Activated CD4-positive, alpha-beta memory T cell treated with anti-CD3 and anti-CD28 coated beads, Interleukin-2, amount 10 ng/mL, durations not matched to agents 7 days and 5 days (primary cell): ENCODE measurements around the gene LCNL1. TPM values are rescaled to one million over a fixed set of nuclear protein-coding genes. Genes with fewer than 3 reads are reported as not detected.

Experiments used
- CTCF ChIA-PET: fragments of 350-600 bp; sonication (Branson Sonifier 250); formaldehyde crosslinking; loops from one replicate; lab custom pipeline; 2021; ENCODE audit warnings: antibody characterized with exemption, inconsistent platforms; lab: Charles Lee
- POLR2A ChIA-PET: fragments of 350-600 bp; sonication (Branson Sonifier 250); formaldehyde crosslinking; loops from one replicate; lab custom pipeline; 2021; ENCODE audit warnings: antibody characterized with exemption; lab: Charles Lee
- DNase-seq: peaks from one replicate; pipeline ENCODE4 v3.0.0-alpha.2; 2020
- H3K27ac Mint-ChIP-seq: one replicate; pipeline ENCODE4 v1.8.0; 2021; ENCODE audit warnings: mild to moderate bottlenecking, mixed read lengths
- H3K27me3 Mint-ChIP-seq: one replicate; pipeline ENCODE4 v1.8.0; 2021; ENCODE audit warnings: mixed read lengths
- H3K36me3 Mint-ChIP-seq: one replicate; pipeline ENCODE4 v1.8.0; 2021; ENCODE audit warnings: low read depth, mixed read lengths
- H3K4me1 Mint-ChIP-seq: one replicate; pipeline ENCODE4 v1.8.0; 2021; ENCODE audit warnings: mixed read lengths
- H3K4me3 Mint-ChIP-seq: one replicate; pipeline ENCODE4 v1.8.0; 2021; ENCODE audit warnings: mild to moderate bottlenecking, mixed read lengths
- H3K9me3 Mint-ChIP-seq: one replicate; pipeline ENCODE4 v1.8.0; 2021; ENCODE audit warnings: mixed read lengths
- total RNA-seq, 2 experiments: library from RNA; stranded (reverse); gene quantifications; one replicate each; pipeline ENCODE4 v1.2.3, GENCODE V29; 2021

LCNL1 gene
- total RNA-seq, 2 experiments from 2014 or later, result 0.98 to 1.0 TPM

DNA sequence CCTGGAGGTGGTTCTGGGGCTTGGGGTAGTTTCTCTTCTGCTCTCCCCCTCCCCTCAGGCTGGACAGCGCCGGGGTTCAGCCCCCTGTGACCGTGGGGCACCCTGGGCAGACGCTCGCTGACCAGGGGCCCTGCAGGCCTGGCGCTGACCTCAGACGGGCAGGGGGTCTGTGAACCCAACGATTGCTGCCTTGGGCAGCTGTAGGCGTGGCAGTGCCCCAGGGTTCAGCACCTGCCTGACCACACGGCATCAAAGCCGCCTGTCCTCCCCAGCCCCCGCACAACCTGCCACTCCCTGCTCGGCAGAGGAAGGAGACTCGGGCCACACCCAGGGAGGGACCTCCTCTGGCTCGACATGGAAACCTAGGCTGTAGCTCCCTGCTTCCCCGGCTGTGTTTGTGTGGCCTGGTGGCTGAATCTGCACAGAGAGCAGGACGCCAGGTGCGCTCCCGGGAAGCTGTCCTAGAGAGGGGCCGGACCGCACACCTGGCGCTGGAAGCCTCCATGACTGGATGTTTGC, 18.6 kb upstream of the LCNL1 start:
- H3K4me1 Mint-ChIP-seq, result peaks cover 49% of the 10 kb centered on the region
- H3K36me3 Mint-ChIP-seq, result no peaks in the 10 kb centered on the region
- no peak for DNase-seq
- ChIA-PET CTCF (interaction anchor here (1.2 kb wide), 1 partner anchor 12 kb away, joined by 7 read pairs; no protein-coding TSS in a partner anchor), POLR2A (interaction anchor here (0.6 to 7.9 kb wide), 6 partner anchors 10 to 35 kb away, joined by 3 to 70 read pairs (median 4); partner anchors contain the start of genes CLIC3, FBXW5 and PTGDS)
- H3K4me3 Mint-ChIP-seq, result peak overlapping the region; percentile 4
- peaks cover 2% of the 10 kb centered on the region for H3K27me3 Mint-ChIP-seq
- H3K9me3 Mint-ChIP-seq, result no peaks in the 10 kb centered on the region
- peak overlapping the region; percentile 66 for H3K27ac Mint-ChIP-seq

- peak overlapping the region; percentile 66 for H3K27ac Mint-ChIP-seq
- peak overlapping the region; percentile 4 for H3K4me3 Mint-ChIP-seq
- ChIA-PET CTCF (interaction anchor here (0.7 to 2.0 kb wide), 4 partner anchors 11 to 156 kb away, joined by 3 to 9 read pairs (median 6); no protein-coding TSS in a partner anchor), POLR2A (interaction anchor here (0.6 to 7.9 kb wide), 7 partner anchors 10 to 237 kb away, joined by 3 to 70 read pairs (median 3); partner anchors contain the start of genes CLIC3, FBXW5 and PTGDS)
- no peaks in the 10 kb centered on the region for H3K36me3 Mint-ChIP-seq
- no peak for DNase-seq
- H3K27me3 Mint-ChIP-seq, result peaks cover 2% of the 10 kb centered on the region
- H3K9me3 Mint-ChIP-seq, result no peaks in the 10 kb centered on the region
- H3K4me1 Mint-ChIP-seq, result peaks cover 48% of the 10 kb centered on the region
Measured at GRCh38 chr9:136964833-136965422, 17.9 kb upstream of the LCNL1 start.

DNA sequence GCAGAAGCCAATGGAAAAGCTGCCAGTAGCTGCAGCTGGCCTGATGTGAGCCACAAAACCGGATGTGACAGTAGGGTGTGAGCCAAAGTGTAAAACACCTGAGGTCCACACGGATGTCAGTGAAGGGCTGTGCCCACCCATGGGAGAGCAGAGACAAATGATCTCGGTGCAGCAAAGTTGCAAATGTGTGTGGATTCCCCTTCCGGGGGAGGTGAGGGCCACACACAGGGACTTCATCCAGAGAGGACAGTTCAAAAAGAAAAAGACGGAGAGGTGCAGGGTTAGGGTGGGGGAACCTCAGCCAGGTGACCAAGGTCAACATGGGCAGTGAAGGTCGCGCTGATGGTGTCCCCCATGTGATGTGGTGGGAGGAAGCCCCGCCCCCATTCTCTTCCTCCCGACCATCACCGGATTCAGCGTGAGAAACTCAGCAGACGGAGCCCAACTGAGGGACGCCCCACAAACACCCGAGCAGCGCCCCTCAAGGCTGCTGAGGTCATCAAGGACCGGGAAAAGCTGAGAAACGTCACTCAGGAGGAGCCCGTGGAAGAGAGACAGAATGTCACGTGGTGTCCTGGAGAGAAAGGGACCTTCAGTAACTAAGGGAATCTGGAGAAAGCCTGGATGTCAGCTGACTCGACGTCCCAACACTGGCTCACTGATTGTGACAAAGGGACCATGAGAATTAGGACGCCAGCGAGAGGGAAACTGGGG, 16.9 kb upstream of the LCNL1 start:
- H3K9me3 Mint-ChIP-seq, result no peaks in the 10 kb centered on the region
- DNase-seq, result peak; percentile 65
- POLR2A ChIA-PET, result interaction anchor here (0.6 to 7.9 kb wide), 5 partner anchors 9 to 80 kb away, joined by 3 to 70 read pairs (median 5); partner anchors contain the start of genes FBXW5 and PTGDS
- CTCF ChIA-PET, result interaction anchor here (0.6 to 2.5 kb wide), 8 partner anchors 10 to 238 kb away, joined by 3 to 10 read pairs (median 3); no protein-coding TSS in a partner anchor
- H3K27ac Mint-ChIP-seq, result peak overlapping the region; percentile 93
- no peaks in the 10 kb centered on the region for H3K36me3 Mint-ChIP-seq
- H3K4me3 Mint-ChIP-seq, result peak overlapping the region; percentile 55
- H3K4me1 Mint-ChIP-seq, result peaks cover 41% of the 10 kb centered on the region
- peaks cover 2% of the 10 kb centered on the region for H3K27me3 Mint-ChIP-seq

GRCh38 chr9:136968333-136969127, 14.3 kb upstream of the LCNL1 start:
- ChIA-PET CTCF (interaction anchor here (1.0 kb wide), 1 partner anchor 178 kb away, joined by 3 read pairs; the partner anchor contains the start of gene TMEM141), POLR2A (interaction anchor here (0.5 to 1.2 kb wide), 2 partner anchors 14 to 54 kb away, joined by 3 read pairs; no protein-coding TSS in a partner anchor)
- Mint-ChIP-seq H3K4me3 (no peak overlapping the region), H3K36me3 (no peaks in the 10 kb centered on the region), H3K27ac (no peak overlapping the region), H3K4me1 (peaks cover 22% of the 10 kb centered on the region), H3K27me3 (peaks cover 2% of the 10 kb centered on the region), H3K9me3 (no peaks in the 10 kb centered on the region)
- DNase-seq, result no peak

DNA sequence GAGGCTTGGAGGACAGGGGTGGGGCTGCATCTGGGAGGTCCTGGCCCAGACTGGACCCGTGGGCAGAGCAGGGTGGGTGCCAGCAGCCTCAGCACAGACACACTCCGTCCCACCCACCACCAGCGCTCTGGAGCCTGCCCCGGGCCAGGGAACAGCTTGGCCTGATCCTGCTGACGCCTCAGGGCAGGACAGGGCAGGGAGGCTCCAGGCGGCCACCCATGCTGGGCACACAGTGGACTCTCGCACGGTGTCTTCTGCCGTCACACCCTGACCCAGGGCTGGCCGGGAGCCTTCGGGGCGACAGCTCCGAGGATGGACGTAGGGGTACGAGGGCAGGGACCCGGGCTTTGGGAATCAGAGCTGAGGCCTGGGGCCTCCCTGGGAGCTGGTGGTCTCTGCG, 13.6 kb upstream of the LCNL1 start:
- Mint-ChIP-seq H3K27ac (no peak overlapping the region), H3K36me3 (no peaks in the 10 kb centered on the region), H3K4me1 (peaks cover 26% of the 10 kb centered on the region), H3K4me3 (no peak overlapping the region), H3K9me3 (no peaks in the 10 kb centered on the region), H3K27me3 (peaks cover 2% of the 10 kb centered on the region)
- CTCF ChIA-PET, result no interaction called here
- POLR2A ChIA-PET, result interaction anchor here (1.2 kb wide), 1 partner anchor 14 kb away, joined by 3 read pairs; no protein-coding TSS in a partner anchor
- DNase-seq, result no peak

- H3K4me1 Mint-ChIP-seq, result peaks cover 26% of the 10 kb centered on the region
- peaks cover 2% of the 10 kb centered on the region for H3K27me3 Mint-ChIP-seq
- no peak overlapping the region for H3K27ac Mint-ChIP-seq
- H3K9me3 Mint-ChIP-seq, result no peaks in the 10 kb centered on the region
- POLR2A ChIA-PET, result interaction anchor here (1.5 kb wide), 1 partner anchor 22 kb away, joined by 3 read pairs; no protein-coding TSS in a partner anchor
- DNase-seq, result no peak
- no peak overlapping the region for H3K4me3 Mint-ChIP-seq
- no peaks in the 10 kb centered on the region for H3K36me3 Mint-ChIP-seq
- CTCF ChIA-PET, result interaction anchor here (0.6 kb wide), 1 partner anchor 8 kb away, joined by 3 read pairs; no protein-coding TSS in a partner anchor
Measured at GRCh38 chr9:136969774-136970173, 13.0 kb upstream of the LCNL1 start.

GRCh38 chr9:136970361-136970760, 12.4 kb upstream of the LCNL1 start:
- peaks cover 2% of the 10 kb centered on the region for H3K27me3 Mint-ChIP-seq
- POLR2A ChIA-PET, result interaction anchor here (1.5 kb wide), 1 partner anchor 21 kb away, joined by 3 read pairs; no protein-coding TSS in a partner anchor
- H3K4me1 Mint-ChIP-seq, result peaks cover 30% of the 10 kb centered on the region
- no peak overlapping the region for H3K4me3 Mint-ChIP-seq
- no peak overlapping the region for H3K27ac Mint-ChIP-seq
- H3K36me3 Mint-ChIP-seq, result no peaks in the 10 kb centered on the region
- DNase-seq, result no peak
- CTCF ChIA-PET, result no interaction called here
- H3K9me3 Mint-ChIP-seq, result no peaks in the 10 kb centered on the region

GRCh38 chr9:136971746-136972145, 11.0 kb upstream of the LCNL1 start:
- H3K4me3 Mint-ChIP-seq, result no peak overlapping the region
- peaks cover 1% of the 10 kb centered on the region for H3K27me3 Mint-ChIP-seq
- no peak for DNase-seq
- ChIA-PET CTCF (interaction anchor here (1.0 kb wide), 1 partner anchor 58 kb away, joined by 3 read pairs; no protein-coding TSS in a partner anchor), POLR2A (no interaction called here)
- H3K27ac Mint-ChIP-seq, result no peak overlapping the region
- H3K9me3 Mint-ChIP-seq, result no peaks in the 10 kb centered on the region
- no peaks in the 10 kb centered on the region for H3K36me3 Mint-ChIP-seq
- H3K4me1 Mint-ChIP-seq, result peaks cover 31% of the 10 kb centered on the region

- H3K27ac Mint-ChIP-seq, result no peak overlapping the region
- no peak overlapping the region for H3K4me3 Mint-ChIP-seq
- peaks cover 32% of the 10 kb centered on the region for H3K4me1 Mint-ChIP-seq
- H3K27me3 Mint-ChIP-seq, result peaks cover 1% of the 10 kb centered on the region
- no peaks in the 10 kb centered on the region for H3K9me3 Mint-ChIP-seq
- ChIA-PET POLR2A (no interaction called here), CTCF (interaction anchor here (1.0 kb wide), 1 partner anchor 57 kb away, joined by 3 read pairs; no protein-coding TSS in a partner anchor)
- no peaks in the 10 kb centered on the region for H3K36me3 Mint-ChIP-seq
- no peak for DNase-seq
Measured at GRCh38 chr9:136972335-136972734, 10.5 kb upstream of the LCNL1 start.

DNA sequence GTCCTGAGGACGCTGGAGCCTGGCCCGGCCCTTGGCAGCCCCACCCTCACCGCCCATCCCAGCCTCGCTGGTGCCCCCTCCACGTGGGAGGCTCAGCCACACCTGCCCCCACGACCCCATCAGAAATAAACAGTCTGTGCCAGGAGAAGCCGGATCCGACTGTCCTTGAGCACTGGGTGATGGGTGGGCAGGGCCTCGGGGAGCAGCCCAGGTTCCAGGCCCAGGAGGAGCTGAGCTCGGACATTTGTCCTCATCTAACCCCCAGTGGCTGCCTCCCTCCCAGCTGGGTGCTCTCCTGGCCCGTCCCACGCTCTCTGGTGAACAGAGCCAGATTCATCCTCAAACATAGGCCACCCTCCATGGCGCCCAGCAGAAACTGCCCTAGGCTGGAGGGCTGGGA, 10.1 kb upstream of the LCNL1 start:
- DNase-seq, result no peak
- CTCF ChIA-PET, result interaction anchor here (1.0 kb wide), 1 partner anchor 57 kb away, joined by 3 read pairs; no protein-coding TSS in a partner anchor
- peaks cover 1% of the 10 kb centered on the region for H3K27me3 Mint-ChIP-seq
- H3K4me3 Mint-ChIP-seq, result no peak overlapping the region
- no peaks in the 10 kb centered on the region for H3K9me3 Mint-ChIP-seq
- no peak overlapping the region for H3K27ac Mint-ChIP-seq
- no peaks in the 10 kb centered on the region for H3K36me3 Mint-ChIP-seq
- POLR2A ChIA-PET, result no interaction called here
- peaks cover 33% of the 10 kb centered on the region for H3K4me1 Mint-ChIP-seq

GRCh38 chr9:136973618-136974617, 8.9 kb upstream of the LCNL1 start:
- no peaks in the 10 kb centered on the region for H3K9me3 Mint-ChIP-seq
- H3K4me3 Mint-ChIP-seq, result no peak overlapping the region
- POLR2A ChIA-PET, result interaction anchor here (0.9 to 4.2 kb wide), 9 partner anchors 11 to 267 kb away, joined by 3 to 70 read pairs (median 6); partner anchors contain the start of genes CLIC3, FUT7, PAXX and TUBB4B
- no peak for DNase-seq
- CTCF ChIA-PET, result interaction anchor here (1.0 to 3.8 kb wide), 8 partner anchors 14 to 94 kb away, joined by 3 to 27 read pairs (median 10); partner anchors contain the start of gene PAXX
- H3K27ac Mint-ChIP-seq, result no peak overlapping the region
- peaks cover 33% of the 10 kb centered on the region for H3K4me1 Mint-ChIP-seq
- peaks cover 1% of the 10 kb centered on the region for H3K27me3 Mint-ChIP-seq
- H3K36me3 Mint-ChIP-seq, result no peaks in the 10 kb centered on the region
